ENCODE data around the gene CLSTN1. TPM values are rescaled to one million over a fixed set of nuclear protein-coding genes. Genes with fewer than 3 reads are reported as not detected.
A peak's percentile ranks its signal among the peaks of the same experiment; 100 is the strongest.
"Not testable (repeated sequence)": the region's sequence is repeated elsewhere in the genome, so short reads cannot be mapped to it uniquely, and the experiment has no call there.

The CLSTN1 gene
- total RNA-seq, 1 donor from 2014 or later: 121 TPM

- DNase-seq (ENCODE audit: low spot score); ATAC-seq; intact Hi-C loops (cut with DNase I): not testable (repeated sequence)
These were observed 75.4 kb downstream of the CLSTN1 start for GRCh38 chr1:9748391-9748790.

DNA sequence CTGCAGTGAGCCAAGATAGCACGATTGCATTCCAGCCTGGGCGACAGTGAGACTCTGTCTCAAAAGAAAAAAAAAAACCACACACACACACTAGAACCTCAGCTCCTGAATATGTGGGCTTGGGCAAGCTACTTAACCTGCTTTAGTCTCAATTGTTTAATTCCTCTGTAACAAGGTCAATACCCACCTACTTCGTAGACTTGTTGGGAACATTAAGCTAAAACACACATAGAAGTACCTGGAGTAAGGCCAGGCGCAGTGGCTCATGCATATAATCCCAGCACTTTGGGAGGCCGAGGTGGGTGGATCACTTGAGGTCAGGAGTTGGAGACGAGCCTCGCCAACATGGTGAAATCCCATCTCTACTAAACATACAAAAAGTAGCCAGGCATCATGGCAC is 77.1 kb downstream of the CLSTN1 start:
- DNase-seq (ENCODE audit: low spot score) (no peak), ATAC-seq (no peak)
- intact Hi-C loops (cut with DNase I): no loop called here

DNA sequence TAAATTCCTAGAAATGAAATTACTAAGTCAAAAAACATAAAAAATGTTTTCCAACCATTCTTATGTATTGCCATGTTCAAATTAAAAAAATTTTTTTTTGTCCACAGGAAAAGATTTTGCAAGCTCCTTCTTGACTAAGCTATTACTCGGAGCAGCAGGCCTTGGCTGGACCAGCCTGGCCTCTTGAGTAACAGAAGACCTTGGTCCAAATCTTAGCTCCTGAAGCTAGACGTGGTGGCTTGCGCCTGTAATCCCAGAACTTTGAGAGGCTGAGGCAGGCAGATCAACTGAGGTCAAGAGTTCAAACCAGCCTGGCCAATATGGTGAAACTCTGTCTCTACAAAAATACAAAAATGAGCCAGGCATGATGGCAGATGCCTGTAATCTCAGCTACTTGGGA is 77.6 kb downstream of the CLSTN1 start:
- ATAC-seq: no peak

DNA sequence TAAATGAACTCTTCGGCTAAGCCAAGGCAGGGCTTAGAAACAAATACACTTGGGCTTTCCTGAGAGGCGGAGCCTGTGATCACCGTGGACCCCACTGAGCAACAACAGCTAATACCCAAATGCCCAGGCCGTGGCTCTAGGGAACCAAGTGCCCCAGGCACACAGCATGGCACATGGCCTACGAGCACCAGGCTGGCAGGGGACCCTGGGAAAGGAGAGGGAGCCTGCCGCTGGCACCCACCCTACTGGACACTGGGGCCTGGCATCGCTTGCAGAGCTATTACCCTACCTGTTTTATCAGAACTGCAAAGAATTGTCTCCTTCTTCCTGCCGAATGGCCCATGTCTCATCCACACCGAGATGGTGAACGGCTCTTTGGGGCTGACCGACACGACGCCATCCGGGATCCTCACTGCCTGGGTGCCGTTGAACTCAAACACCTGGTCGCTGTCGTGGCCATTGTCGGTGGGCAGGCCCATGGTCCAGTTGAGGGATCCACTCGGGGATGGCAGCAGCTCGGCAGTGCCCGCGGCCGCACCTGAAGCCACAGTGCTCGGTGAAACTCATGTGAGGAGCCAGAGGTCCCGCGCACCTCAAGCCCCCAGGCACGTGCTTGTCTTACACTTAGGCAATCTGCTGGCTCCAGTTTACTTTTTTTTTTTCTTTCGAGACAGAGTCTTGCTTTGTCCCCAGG is 79.5 kb downstream of the CLSTN1 start:
- DNase-seq (ENCODE audit: low spot score) (no peak), ATAC-seq (peak; percentile 13)
- intact Hi-C loops (cut with DNase I): no loop called here

More for the DNA sequence above, 77.6 kb downstream of the CLSTN1 start:
- DNase-seq (ENCODE audit: low spot score): no peak
- intact Hi-C loops (cut with DNase I): no loop called here

DNA sequence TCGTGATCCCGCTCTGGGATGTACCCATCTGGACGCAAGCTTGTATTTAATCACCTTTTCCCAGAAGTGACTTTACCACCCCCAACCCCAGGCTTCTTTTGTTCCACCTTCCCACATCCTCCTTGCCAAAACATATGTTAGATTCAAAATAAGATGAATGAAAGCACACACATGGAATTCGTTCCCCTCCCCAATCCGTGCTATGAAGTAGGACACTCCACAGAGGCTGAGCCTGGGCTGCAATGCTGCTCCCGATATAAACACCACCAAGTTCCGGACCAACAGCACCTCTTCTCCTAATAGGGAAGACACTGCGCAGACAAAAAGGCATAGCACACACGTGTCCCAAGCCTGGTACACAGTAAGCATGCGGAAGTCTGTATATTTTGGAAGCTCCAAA is 86.1 kb downstream of the CLSTN1 start:
- intact Hi-C loops (cut with DNase I): no loop called here
- no peak for ATAC-seq
- no peak for DNase-seq (ENCODE audit: low spot score)

- ATAC-seq: peak; percentile 54
- no peak for DNase-seq (ENCODE audit: low spot score)
- intact Hi-C loops (cut with DNase I): no loop called here
These were observed 86.7 kb downstream of the CLSTN1 start for GRCh38 chr1:9737057-9737456.

- DNase-seq (ENCODE audit: low spot score) (no peak), ATAC-seq (no peak)
- intact Hi-C loops (cut with DNase I): no loop called here
These were observed 87.5 kb downstream of the CLSTN1 start for GRCh38 chr1:9736241-9736640.

DNA sequence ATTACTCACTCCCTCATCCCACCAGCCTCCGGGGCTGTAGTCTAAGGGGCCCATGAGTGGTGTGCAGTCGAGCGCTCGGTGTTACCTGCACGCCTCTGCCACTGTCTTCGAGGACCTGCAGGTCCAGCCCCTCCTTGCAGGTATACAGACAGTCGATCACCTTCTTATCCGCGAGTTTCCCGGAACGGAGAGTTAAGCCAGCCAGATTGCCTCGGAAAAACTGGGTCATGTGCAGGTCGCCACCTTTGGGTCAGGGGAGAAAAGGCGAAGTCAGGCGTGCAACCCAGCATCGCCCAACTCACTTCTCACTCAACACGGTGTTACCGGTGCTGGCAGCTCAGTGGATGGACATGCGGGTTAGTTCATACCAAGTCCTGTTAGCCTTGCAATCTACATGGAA is 88.0 kb downstream of the CLSTN1 start:
- ATAC-seq (no peak), DNase-seq (ENCODE audit: low spot score) (no peak)
- intact Hi-C loops (cut with DNase I): no loop called here

DNA sequence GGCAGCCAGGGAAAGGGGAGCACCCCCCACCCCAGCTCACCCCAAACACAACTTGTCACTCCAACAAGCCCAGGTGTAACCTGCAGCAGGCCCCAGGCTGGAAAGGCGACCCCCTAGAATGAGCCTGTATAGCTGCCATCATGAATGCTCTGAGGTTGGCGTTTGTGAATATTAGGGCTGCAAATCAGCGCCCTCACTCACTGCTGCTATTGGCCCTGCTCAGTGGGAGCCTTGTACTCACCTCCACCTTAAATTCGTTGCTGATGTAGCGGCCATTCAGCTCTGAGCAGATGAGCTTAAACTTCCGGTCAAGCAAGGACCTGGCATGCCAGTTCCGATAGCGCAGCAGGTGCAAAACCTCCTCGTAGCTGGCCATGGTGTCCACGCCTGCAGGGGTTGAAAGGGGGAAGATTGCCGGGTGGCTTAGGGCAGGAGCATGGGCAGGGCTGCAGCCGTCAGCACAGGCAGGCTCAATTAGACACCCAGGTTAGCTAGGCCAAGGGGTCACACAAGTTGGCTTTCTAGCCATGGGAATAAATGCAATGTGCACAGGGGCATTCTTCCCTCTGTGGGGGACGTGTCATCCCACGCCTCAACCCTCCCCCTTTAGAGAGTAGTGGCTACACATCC is 90.5 kb downstream of the CLSTN1 start:
- intact Hi-C loops (cut with DNase I): no loop called here
- DNase-seq (ENCODE audit: low spot score): no peak

DNA sequence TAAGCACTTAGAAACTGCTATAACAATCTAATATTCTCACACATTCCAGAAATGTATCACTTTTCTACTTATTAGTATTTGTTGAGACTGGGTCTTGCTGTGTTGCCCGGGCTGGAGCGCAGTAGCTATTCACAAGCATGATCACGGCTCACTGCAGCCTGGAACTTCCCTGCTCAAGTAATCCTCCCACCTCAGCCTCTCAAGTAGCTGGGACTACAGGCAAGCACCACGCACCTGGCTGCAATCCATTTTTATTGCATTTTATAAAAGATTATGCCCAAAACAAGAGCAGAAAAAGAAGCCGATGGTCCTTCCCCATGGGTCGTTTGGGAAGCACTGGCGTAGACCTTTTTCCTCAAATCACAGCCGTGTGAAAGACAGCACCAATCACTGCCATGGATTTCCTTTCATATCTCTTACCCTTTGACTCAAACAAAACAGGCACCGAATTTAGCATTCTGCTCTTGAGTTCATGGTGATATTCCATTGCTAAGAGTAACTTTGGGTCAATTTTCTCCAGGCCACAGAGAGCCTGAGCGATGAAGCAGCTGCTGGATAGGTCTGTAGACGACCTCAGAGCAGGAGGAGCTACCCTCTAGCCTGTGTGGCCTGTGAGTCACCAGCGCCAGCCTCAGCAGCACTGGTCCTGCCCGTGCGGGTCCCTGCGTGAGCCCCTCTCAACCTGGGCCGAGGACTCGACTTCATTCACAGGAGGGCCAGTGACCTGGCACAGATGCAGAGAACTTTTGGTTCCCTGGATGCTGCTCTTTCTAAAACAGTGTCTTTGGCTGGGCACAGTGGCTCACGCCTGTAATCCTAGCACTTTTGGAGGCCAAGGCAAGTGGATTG is 91.4 kb downstream of the CLSTN1 start:
- no peak for DNase-seq (ENCODE audit: low spot score)
- no peak for ATAC-seq
- intact Hi-C loops (cut with DNase I): no loop called here

More for the DNA sequence above, 90.5 kb downstream of the CLSTN1 start:
- no peak for ATAC-seq

GRCh38 chr1:9731561-9731960 is 92.2 kb downstream of the CLSTN1 start:
- no peak for ATAC-seq

GRCh38 chr1:9731051-9731537 is 92.7 kb downstream of the CLSTN1 start:
- intact Hi-C loops (cut with DNase I): no loop called here
- ATAC-seq: no peak
- DNase-seq (ENCODE audit: low spot score): no peak

More at GRCh38 chr1:9731561-9731960, 92.2 kb downstream of the CLSTN1 start:
- DNase-seq (ENCODE audit: low spot score): no peak
- intact Hi-C loops (cut with DNase I): no loop called here

DNA sequence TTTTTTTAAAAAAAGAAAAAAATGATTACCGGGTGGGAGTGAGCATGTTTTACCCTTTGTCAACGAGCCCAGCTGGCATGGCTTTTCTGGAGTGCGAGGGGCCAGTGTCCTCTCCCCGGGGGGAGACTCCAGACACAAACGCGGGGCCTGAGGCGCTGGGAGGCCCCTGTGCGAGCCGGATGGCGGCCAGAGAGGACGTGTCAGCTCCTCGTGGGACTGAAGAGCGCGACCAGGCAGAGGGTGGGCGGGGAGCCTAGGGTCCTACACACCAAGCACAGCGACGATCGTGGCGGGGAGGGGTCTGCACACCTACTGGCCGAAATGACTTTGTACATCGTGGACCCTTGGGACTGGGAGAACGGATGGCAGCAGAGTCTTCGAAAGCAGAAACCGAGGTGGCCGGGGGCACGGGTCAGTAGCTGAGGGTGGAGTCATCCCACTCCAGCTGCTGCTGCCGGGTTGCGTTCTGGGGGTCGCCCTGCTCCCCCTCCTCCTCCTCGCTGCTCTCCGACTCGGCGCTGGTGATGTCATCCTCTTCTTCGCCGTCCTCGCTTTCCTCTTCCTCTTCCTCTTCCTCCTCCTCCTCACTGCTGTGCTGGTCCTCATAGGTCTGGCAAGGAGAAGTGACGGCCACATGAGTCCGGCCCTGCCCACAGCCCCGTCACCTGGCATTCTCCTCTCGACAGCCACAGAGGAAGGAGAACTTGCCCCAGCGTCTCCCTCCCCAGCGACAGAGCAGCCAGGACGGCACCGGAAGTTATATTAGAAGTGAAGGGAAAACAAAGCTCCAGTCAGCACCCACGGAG is 93.5 kb downstream of the CLSTN1 start:
- intact Hi-C loops (cut with DNase I): no loop called here
- DNase-seq (ENCODE audit: low spot score) (no peak), ATAC-seq (peak; percentile 70)

GRCh38 chr1:9729523-9729922 is 94.2 kb downstream of the CLSTN1 start:
- DNase-seq (ENCODE audit: low spot score): no peak
- intact Hi-C loops (cut with DNase I): no loop called here

DNA sequence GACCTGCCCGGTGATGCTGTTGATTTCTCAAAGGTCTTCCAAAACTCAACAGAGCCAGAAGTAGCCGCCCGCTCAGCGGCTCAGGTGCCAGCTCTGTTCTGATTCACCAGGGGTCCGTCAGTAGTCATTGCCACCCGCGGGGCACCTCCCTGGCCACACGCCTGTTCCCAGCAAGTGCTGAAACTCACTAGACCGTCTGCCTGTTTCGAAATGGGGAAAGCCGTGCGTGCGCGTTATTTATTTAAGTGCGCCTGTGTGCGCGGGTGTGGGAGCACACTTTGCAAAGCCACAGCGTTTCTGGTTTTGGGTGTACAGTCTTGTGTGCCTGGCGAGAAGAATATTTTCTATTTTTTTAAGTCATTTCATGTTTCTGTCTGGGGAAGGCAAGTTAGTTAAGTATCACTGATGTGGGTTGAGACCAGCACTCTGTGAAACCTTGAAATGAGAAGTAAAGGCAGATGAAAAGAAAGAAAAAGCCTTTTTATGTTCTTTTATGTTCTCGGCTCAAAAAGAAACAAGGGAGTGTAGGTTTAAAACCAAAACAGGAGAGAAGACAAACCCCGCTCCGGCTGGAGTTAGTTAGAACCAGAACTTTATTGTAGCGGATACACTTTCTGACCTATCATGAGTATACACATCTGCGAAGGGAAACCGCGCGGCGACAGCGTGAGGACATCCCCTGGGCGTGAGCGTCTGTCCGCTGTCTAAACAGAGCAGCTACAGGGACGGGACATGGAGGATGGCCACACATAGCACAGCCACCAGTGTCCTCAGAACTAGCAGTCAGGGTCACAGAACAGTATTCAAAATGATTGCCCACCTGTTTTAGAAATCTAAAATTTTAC is 95.1 kb downstream of the CLSTN1 start:
- intact Hi-C loops (cut with DNase I): no loop called here
- DNase-seq (ENCODE audit: low spot score) (no peak), ATAC-seq (no peak)

More at GRCh38 chr1:9729523-9729922, 94.2 kb downstream of the CLSTN1 start:
- ATAC-seq: no peak

- ATAC-seq (no peak), DNase-seq (ENCODE audit: low spot score) (no peak)
- intact Hi-C loops (cut with DNase I): no loop called here
These were observed 96.7 kb downstream of the CLSTN1 start for GRCh38 chr1:9726905-9727595.

GRCh38 chr1:9726406-9726805 is 97.4 kb downstream of the CLSTN1 start:
- ATAC-seq (no peak), DNase-seq (ENCODE audit: low spot score) (no peak)
- intact Hi-C loops (cut with DNase I): no loop called here
